K562 (cell line): ENCODE results near the gene ZNF750. TPM values are rescaled to one million over a fixed set of nuclear protein-coding genes. Genes with fewer than 3 reads are reported as not detected.

ENCODE experiments used
- ATAC-seq: fragments of 200-7000 bp; cut with Tn5 transposase; 3 replicates; pipeline ENCODE4 v1.9.1; 2020; ENCODE audit warnings: moderate library complexity
- BruUV-seq: library from RNA; stranded (reverse); fragments of 400-500 nt; replicated peaks from 2 replicates; lab custom pipeline; 2021; lab: Mats Ljungman, UMichigan
- CTCF ChIA-PET: fragments of 300-600 bp; formaldehyde crosslinking; extraction: SDS; loops from one replicate; lab custom pipeline; 2021; ENCODE audit warnings: low intra/inter-chr PET ratio; lab: Yijun Ruan, JAX
- POLR2A ChIA-PET: fragments of 300-600, 350-650 bp; sonication (Branson Sonifier 250); formaldehyde crosslinking; extraction: SDS; loops from one replicate; lab custom pipeline; 2021; ENCODE audit warnings: antibody characterized with exemption, inconsistent platforms; lab: Yijun Ruan, JAX
- DNase-seq, 4 experiments: peaks; one replicate each; pipeline versions ENCODE4 v3.0.0 to v3.0.0-alpha.2; 2011 to 2018; ENCODE audit warnings: low spot score in 3 of 4, mixed read lengths in 3 of 4; ENCODE audit errors: extremely low read depth in 1 of 4
- FAIRE-seq: peaks from 2 replicates; lab custom pipeline; 2011; peaks lifted over from hg19 to GRCh38; lab: Jason Lieb, UNC
- H2AFZ ChIP-seq: 2 replicates; pipeline ENCODE4 v1.6.0; 2011; ENCODE audit warnings: low read depth, low read length, control low read depth, inconsistent platforms
- H3K27ac ChIP-seq: fragments of 200-600 bp; 3 replicates; pipeline ENCODE4 v1.8.0; 2011; ENCODE audit warnings: low read depth, mild to moderate bottlenecking, control low read depth, inconsistent platforms, low read length, moderate library complexity, mixed read lengths; ENCODE audit errors: extremely low read depth
- H3K27me3 ChIP-seq, 2 experiments: fragments of 300-600 bp in 1 of 2; 2 replicates in 1 of 2; 3 replicates in 1 of 2; pipeline versions ENCODE4 v1.6.0 to v1.8.0; 2011; ENCODE audit warnings: inconsistent platforms in 2 of 2, low read length in 2 of 2, mild to moderate bottlenecking in 1 of 2, mixed read lengths in 1 of 2, moderate library complexity in 1 of 2; ENCODE audit not compliant: control insufficient read depth in 2 of 2, insufficient read depth in 2 of 2
- H3K36me3 ChIP-seq: fragments of 300-600 bp; 3 replicates; pipeline ENCODE4 v1.8.0; 2011; ENCODE audit warnings: mild to moderate bottlenecking, low read length, inconsistent platforms; ENCODE audit not compliant: control insufficient read depth, insufficient read depth
- H3K4me1 ChIP-seq, 2 experiments: fragments of 200-600 bp in 1 of 2; replicated peaks in 1 of 2; 2 replicates in 1 of 2; 3 replicates in 1 of 2; pipeline versions ENCODE4 v1.5.1 to v1.8.0; 2011; ENCODE audit warnings: inconsistent platforms in 2 of 2, low read length in 2 of 2, mild to moderate bottlenecking in 1 of 2, mixed read lengths in 1 of 2, moderate library complexity in 1 of 2; ENCODE audit not compliant: control insufficient read depth in 2 of 2, insufficient read depth in 2 of 2
- H3K4me2 ChIP-seq: 2 replicates; pipeline ENCODE4 v1.6.1; 2011; ENCODE audit warnings: low read length, control low read depth, inconsistent platforms, mixed read lengths; ENCODE audit not compliant: insufficient read depth
- H3K4me3 ChIP-seq: fragments of 200-600 bp; sonication (generic), shearing (Covaris generic); 2 replicates; pipeline ENCODE4 v1.5.1; 2016; ENCODE audit warnings: control low read depth, inconsistent platforms
- H3K79me2 ChIP-seq: fragments of 200-600 bp; 3 replicates; pipeline ENCODE4 v1.8.0; 2011; ENCODE audit warnings: low read length, inconsistent platforms; ENCODE audit not compliant: control insufficient read depth, insufficient read depth
- H3K9ac ChIP-seq, 2 experiments: 2 replicates each; pipeline versions ENCODE4 v1.6.0 to v1.6.1; 2011; ENCODE audit warnings: low read depth in 2 of 2, low read length in 2 of 2, control low read depth in 1 of 2, inconsistent platforms in 1 of 2, mild to moderate bottlenecking in 1 of 2, mixed read lengths in 1 of 2; ENCODE audit not compliant: insufficient read depth in 1 of 2
- H3K9me1 ChIP-seq: one replicate; pipeline ENCODE4 v1.6.0; 2011; ENCODE audit warnings: inconsistent platforms, mild to moderate bottlenecking, low read length, moderate library complexity; ENCODE audit not compliant: control insufficient read depth, insufficient read depth
- H3K9me3 ChIP-seq: replicated peaks from 2 replicates; pipeline ENCODE4 v1.5.1; 2011; ENCODE audit warnings: low read depth, low read length, inconsistent platforms; ENCODE audit not compliant: control insufficient read depth, insufficient read depth
- H4K20me1 ChIP-seq: replicated peaks from 2 replicates; pipeline ENCODE4 v1.6.1; 2011; ENCODE audit warnings: low read length, inconsistent platforms, mixed read lengths; ENCODE audit not compliant: control insufficient read depth, insufficient read depth
- CREB1 ChIP-seq, 2 experiments: sonication (generic) in 1 of 2; formaldehyde crosslinking in 1 of 2; IDR thresholded peaks; 2 replicates each; pipeline versions ENCODE4 v1.6.1 to v1.8.0; 2012 to 2022; ENCODE audit warnings: inconsistent platforms in 1 of 2, mild to moderate bottlenecking in 1 of 2, missing genetic modification reagents in 1 of 2, moderate library complexity in 1 of 2
- ETV5 ChIP-seq: sonication (generic); formaldehyde crosslinking; IDR thresholded peaks from 2 replicates; pipeline ENCODE4 v1.4.0; 2020; ENCODE audit warnings: low read depth, mild to moderate bottlenecking, missing genetic modification reagents
- SIN3A ChIP-seq, 2 experiments: fragments of 150-350 bp in 1 of 2; IDR thresholded peaks; 2 replicates each; pipeline ENCODE4 v1.6.1; 2011 to 2016; ENCODE audit warnings: borderline replicate concordance in 2 of 2, low read depth in 2 of 2, low read length in 2 of 2, mild to moderate bottlenecking in 2 of 2, moderate library complexity in 2 of 2; ENCODE audit not compliant: control insufficient read depth in 1 of 2
- YY1 ChIP-seq, 3 experiments: IDR thresholded peaks; 2 replicates each; pipeline ENCODE4 v1.6.1; 2011; ENCODE audit warnings: low read length in 2 of 3, mild to moderate bottlenecking in 2 of 3, moderate library complexity in 2 of 3, borderline replicate concordance in 1 of 3, control low read depth in 1 of 3, low read depth in 1 of 3; ENCODE audit not compliant: insufficient read depth in 3 of 3, insufficient replicate concordance in 2 of 3, control insufficient read depth in 1 of 3, insufficient read length in 1 of 3; ENCODE audit errors: extremely low read depth in 1 of 3
- ZFP1 ChIP-seq: fragments of 450-650 bp; formaldehyde crosslinking; IDR thresholded peaks from 2 replicates; pipeline ENCODE4 v1.4.0; 2020; ENCODE audit warnings: mild to moderate bottlenecking, mixed read lengths
- WGBS: fragments of 100-300 bp; shearing (Covaris generic); methylation state at CpG from one replicate; pipeline ENCODE4 v1.1.6; 2016; ENCODE audit warnings: low coverage, mixed read lengths; ENCODE audit not compliant: insufficient coverage; ENCODE audit errors: missing lambda C conversion rate; 5-methylcytosine and 5-hydroxymethylcytosine counted together
- in situ Hi-C: fragments of 300-500 bp; cut with MboI; formaldehyde crosslinking; loops from 4 replicates; pipeline ENCODE4 v1.15.0; 2018; ENCODE audit warnings: inconsistent platforms, mixed read lengths
- intact Hi-C: fragments of 100-400 bp; cut with micrococcal nuclease; formaldehyde crosslinking; loops from 2 replicates; pipeline ENCODE4 v1.14.2; 2022
- polyA plus RNA-seq, 8 experiments: library from polyadenylated mRNA; depleted of rRNA in 4 of 8; stranded (reverse) in 5 of 8; unstranded in 3 of 8; fragments of >200 nt; fragmentation: Nextera tagmentation in 2 of 8; fragmentation: Illumina TruSeq in 1 of 8; extraction: Ambion mirVana in 2 of 8; extraction: Trizol in 1 of 8; gene quantifications; 2 replicates each; pipeline versions ENCODE4 v1.2.1 to v1.2.3, GENCODE V29; 2011 to 2014; ENCODE audit warnings: inconsistent platforms in 1 of 8, missing spikeins in 1 of 8
- total RNA-seq, 7 experiments: library from RNA; depleted of rRNA in 6 of 7; stranded (reverse); fragments of >200 nt in 6 of 7; fragmentation: Illumina TruSeq in 2 of 7; extraction: Trizol in 2 of 7; gene quantifications; 2 replicates each; pipeline versions ENCODE4 v1.2.1 to v1.2.3, GENCODE V29; 2011 to 2021; ENCODE audit warnings: low replicate concordance in 1 of 7

The ZNF750 gene
- total and polyA plus RNA-seq, 9 of the 15 experiments (the other 6 are each of a cell fraction or from before 2014, with no cell fraction given), result not detected

- Histone ChIP-seq H4K20me1 (no peaks in the 10 kb centered on the region), H3K36me3 (peaks cover 44% of the 10 kb centered on the region; the same call in 2 of the 3 replicates), H3K9me1 (no peaks in the 10 kb centered on the region), H2AFZ (no peak overlapping the region), H3K4me3 (no peak overlapping the region), H3K4me2 (no peak overlapping the region), H3K4me1 (peaks cover 0 to 26% of the 10 kb centered on the region in 2 experiments; a peak in 2 of 5 replicates), H3K27me3 (no peaks in the 10 kb centered on the region), H3K9me3 (0 out of 2 replicates have a peak, but pooled peaks cover 3% of the 10 kb centered on the region), H3K27ac (no peak overlapping the region), H3K9ac (no peak overlapping the region), H3K79me2 (no peaks in the 10 kb centered on the region)
- intact Hi-C loops (no loop called here), in situ Hi-C loops (no loop called here)
- FAIRE-seq, result peak; percentile 6
- ATAC-seq, result no peak
- 98% methylated on average over 17 of the region's 26 CpGs for WGBS
- no peak for DNase-seq
- no TSS peak for BruUV-seq
- POLR2A ChIA-PET, result interaction anchor here (2.8 kb wide), 1 partner anchor 11 kb away, joined by 7 read pairs; no protein-coding TSS in a partner anchor
- peak in 1 of 3 experiments; percentile 11 for TF ChIP-seq YY1 (IDR thresholded peaks at IDR 0.05; ENCODE audit: borderline replicate concordance in 1 of 3, control insufficient read depth in 1 of 3, extremely low read depth in 1 of 3, insufficient read depth in 3 of 3, insufficient read length in 1 of 3, insufficient replicate concordance in 2 of 3, low read depth in 1 of 3, low read length in 2 of 3)
- no peak for TF ChIP-seq SIN3A (IDR thresholded peaks at IDR 0.05; ENCODE audit: borderline replicate concordance in 2 of 2, control insufficient read depth in 1 of 2, low read depth in 2 of 2, low read length in 2 of 2)
- CTCF ChIA-PET, result no interaction called here
Measured at GRCh38 chr17:82828875-82829487, 10.8 kb downstream of the ZNF750 start.

GRCh38 chr17:82826956-82827355 lies 12.9 kb downstream of the ZNF750 start:
- Histone ChIP-seq H4K20me1 (no peaks in the 10 kb centered on the region), H3K27me3 (no peaks in the 10 kb centered on the region), H3K9me3 (0 out of 2 replicates have a peak, but pooled peaks cover 3% of the 10 kb centered on the region), H3K4me1 (peaks cover 0 to 21% of the 10 kb centered on the region in 2 experiments; a peak in 2 of 5 replicates), H3K9me1 (no peaks in the 10 kb centered on the region), H2AFZ (no peak overlapping the region), H3K79me2 (no peaks in the 10 kb centered on the region), H3K27ac (no peak overlapping the region), H3K4me3 (no peak overlapping the region), H3K36me3 (peaks cover 39% of the 10 kb centered on the region; the same call in 2 of the 3 replicates), H3K9ac (no peak overlapping the region), H3K4me2 (no peak overlapping the region)
- ChIA-PET POLR2A (interaction anchor here (1.2 to 1.7 kb wide), 2 partner anchors 10 to 27 kb away, joined by 3 to 4 read pairs; no protein-coding TSS in a partner anchor), CTCF (no interaction called here)
- TF ChIP-seq CREB1 (IDR thresholded peaks at IDR 0.05) (no peak), CREB1 (CRISPR knock-in tag; IDR thresholded peaks at IDR 0.05) (no peak), ETV5 (CRISPR knock-in tag) (no peak), ZFP1 (no peak)
- BruUV-seq, result no TSS peak
- 95% methylated on average over 7 of the region's 7 CpGs for WGBS
- ATAC-seq (no peak), DNase-seq (no peak), FAIRE-seq (no peak)
- intact Hi-C loops, result no loop called here
- in situ Hi-C loops, result no loop called here
